T47D (cell line): Measurements from ENCODE around the gene PIGO.

ENCODE experiments used
- DNase-seq, 2 experiments: peaks; one replicate each; pipeline versions ENCODE4 v3.0.0 to v3.0.0-alpha.2; 2011 to 2012; ENCODE audit warnings: low read depth in 1 of 2, low spot score in 1 of 2
- JUND ChIP-seq: IDR thresholded peaks from 2 replicates; pipeline ENCODE4 v1.6.1; 2012; ENCODE audit warnings: low read depth
- in situ Hi-C: cut with HindIII; loops from 2 replicates; pipeline ENCODE4 v1.10.0; 2016; ENCODE audit warnings: low sequenced_read_pairs, low pct_unique_long_range_greater_than_20kb

The PIGO gene

DNA sequence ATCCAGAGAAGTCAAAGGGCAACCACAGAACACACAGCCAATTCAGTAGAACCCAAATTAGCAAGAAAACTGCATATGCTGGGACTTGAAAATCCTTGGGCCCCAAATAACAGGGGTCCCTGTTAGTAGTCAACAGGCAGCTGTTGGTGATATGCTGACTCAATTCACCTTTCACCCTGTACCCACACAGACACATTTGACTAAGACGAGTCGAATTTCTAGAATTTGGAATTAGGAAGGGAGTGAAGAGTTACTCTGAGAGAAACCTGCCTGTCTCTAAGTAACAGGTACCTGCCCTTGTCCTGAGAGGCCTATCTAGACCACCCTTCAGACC is 23.1 kb downstream of the PIGO start:
- in situ Hi-C loops = no loop called here
- no peak for TF ChIP-seq JUND
- DNase-seq = no peak

DNA sequence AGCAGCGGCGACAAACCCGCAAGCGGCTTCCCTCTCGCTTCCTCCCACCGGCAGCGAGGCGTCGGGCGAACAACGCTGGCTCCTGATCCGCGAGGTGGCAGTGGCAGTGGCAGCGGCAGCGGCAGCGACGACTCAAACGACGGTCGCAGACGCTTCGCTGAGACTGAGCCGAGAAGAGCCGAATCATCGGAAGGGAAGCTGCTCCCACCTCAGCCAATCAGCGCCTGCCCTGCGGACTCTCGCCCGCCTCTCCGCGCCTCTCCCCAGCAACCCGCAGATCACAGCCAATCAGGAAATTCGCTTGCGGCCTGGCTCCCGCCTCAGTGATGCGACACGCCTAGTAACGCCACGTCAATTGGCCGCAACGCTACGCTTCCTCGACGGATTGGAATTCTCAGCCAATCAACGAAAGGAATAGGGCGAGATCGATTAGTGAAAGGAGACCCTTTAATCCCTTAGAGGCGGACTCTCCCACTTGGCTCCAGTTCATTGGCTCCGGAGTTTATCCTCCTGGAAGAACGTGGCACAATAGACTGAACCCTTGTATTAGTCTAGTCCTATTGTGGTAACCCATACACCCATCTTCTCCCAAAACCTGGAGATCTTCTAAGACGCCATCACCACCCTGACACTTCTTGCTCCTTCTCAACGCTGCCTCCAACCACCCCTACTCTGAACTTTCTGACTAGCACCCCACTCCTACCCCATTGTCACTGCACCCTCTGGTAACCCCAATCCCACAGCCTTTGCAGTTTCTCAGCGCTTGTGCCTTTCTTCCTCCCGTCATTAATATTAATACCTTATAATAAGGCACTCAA is 23.7 kb downstream of the PIGO start, which contains the start of gene VCP:
Gene VCP, minus strand, starts transcription at position 165 of the 818 bp plus-strand sequence. CDS start 272 bp downstream, outside the sequence.
- TF ChIP-seq JUND = no peak
- in situ Hi-C loops = no loop called here
- DNase-seq = peak; percentile 97 to 99

DNA sequence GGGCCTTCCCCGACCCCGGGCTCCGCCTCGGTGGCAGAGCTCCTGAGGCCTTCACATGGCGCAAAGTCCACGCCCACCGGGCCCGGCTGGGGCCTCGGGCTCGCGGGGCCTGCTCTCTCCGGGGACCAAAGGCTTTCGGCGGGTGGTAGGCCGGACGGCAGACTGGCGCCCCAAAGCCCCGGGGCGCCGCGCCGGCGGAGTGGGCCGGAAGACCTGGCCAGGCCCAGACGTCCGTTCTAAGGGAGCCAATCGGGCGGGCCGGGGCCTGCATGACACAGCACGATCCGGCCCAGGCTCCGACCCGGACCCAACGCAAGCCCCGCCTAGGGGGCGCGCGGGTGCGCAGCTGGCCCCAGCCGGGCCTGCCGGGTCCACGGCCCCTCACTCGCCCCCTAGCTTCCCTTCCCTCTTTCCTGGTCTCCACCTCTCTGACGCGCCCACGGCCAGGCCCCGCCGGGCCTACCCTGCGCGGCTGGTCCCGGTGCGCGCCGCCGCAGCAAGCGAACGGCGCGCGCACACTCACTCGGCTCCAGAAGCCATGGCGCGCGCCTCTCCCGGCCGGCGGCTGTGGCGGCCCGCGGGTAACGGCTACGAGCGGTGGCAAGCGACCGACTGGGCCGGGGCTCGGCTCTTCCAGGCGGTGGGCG is 24.5 kb downstream of the PIGO start:
- peak; percentile 53 to 82 for DNase-seq
- in situ Hi-C loops = no loop called here
- TF ChIP-seq JUND = no peak

DNA sequence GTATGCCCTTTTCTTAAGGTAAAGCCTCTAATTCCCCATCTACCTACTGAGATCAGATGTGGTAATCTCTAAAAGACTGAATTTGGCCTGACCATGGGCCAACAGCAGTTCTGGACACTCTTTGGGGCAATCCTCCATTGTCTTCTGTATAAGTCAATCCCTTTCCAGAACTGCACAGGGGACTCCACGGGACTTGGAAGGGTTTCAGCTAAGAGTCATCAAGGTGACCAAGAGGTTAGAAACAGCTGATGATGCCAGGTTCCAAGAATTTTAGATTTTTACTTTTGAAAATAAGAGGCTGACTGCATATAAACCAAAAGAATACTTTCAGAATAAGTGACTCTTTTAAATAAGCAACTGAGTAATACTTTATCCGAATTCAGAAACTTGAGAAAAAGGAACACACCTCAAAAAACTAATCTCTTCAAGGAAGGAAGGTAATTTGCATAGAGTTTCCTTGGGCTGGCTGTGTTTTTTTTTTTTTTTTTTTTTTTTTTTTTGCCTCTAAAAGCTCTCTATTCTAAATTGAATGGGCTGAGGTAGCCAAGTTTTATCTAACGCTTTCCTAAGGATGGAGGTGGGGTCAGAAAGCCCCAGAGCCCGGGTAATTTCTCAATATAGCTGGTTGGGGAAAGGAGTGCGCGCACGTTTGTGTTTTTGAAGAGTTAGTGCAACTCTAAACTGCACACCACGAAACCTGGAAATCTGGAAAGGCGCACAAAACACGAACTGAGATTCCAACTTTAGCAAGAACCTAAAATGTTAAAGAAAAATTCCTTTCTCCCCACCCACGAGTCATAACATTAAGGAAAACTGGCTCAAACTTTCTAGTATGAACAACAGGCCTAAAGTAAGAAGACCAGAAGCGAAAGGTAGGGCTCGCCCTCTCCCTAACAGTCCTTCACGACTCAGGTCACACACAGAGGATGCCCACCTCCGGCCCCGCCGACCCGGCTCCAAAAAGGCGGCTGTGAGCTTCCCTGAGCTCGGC is 25.3 kb downstream of the PIGO start:
- DNase-seq = no peak
- in situ Hi-C loops = no loop called here
- TF ChIP-seq JUND = no peak

DNA sequence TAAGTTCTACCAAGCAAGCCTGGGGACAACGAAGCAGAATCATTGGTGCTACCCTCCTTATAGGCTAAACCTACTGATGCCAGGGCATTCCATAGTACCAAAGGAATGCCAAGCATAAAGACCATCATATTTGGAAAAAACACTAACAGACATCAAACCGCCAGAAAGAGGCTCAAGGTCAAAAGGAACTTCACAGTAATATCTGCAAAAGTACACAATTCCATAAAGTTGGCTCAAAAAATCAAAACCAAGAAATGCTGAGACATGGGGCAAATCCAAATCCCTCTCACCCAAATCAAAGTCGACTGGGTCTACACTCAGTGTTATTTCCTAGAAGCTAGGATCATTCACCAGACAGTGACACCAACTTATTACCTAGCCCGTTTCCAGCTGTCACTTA is 27.4 kb downstream of the PIGO start:
- in situ Hi-C loops = no loop called here
- no peak for TF ChIP-seq JUND
- DNase-seq = no peak

- in situ Hi-C loops = no loop called here
- DNase-seq = no peak
- no peak for TF ChIP-seq JUND
Measured at GRCh38 chr9:35067056-35067455, 29.3 kb downstream of the PIGO start.

DNA sequence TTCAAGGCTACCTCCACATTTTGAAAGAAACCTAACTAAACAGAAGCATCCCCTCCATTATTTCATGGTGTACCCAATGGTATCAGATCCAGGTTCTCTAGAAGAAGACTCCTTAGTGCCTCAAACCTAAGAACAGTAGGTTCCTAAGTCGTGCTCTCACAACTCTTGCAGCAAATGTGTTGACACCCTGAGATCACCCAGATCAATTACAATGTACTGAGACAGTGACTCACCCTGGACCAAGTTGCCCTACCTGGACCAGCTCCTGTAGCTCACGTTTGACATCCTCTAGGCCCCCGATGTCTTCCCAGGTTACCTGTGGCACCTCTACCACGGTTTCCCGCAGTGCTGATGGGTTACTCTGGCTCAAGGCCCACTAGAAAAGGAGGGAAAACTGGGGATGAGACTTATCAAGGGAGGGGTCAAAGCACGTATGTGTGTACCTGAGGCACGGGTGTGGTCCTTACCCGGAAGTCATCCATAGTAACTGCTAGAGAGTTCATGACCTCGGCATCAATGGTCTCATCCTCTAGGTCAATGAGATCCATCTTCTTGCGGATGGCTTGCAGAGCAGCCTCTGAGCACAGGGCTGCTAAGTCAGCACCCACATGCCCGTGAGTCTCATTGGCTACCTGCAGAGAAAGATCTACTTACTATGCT is 35.7 kb downstream of the PIGO start:
- in situ Hi-C loops = no loop called here
- no peak for DNase-seq

GRCh38 chr9:35059438-35059837 is 37.0 kb downstream of the PIGO start:
- in situ Hi-C loops = no loop called here
- TF ChIP-seq JUND = no peak
- DNase-seq = no peak

More for the DNA sequence above, 35.7 kb downstream of the PIGO start:
- no peak for TF ChIP-seq JUND

- in situ Hi-C loops = no loop called here
- TF ChIP-seq JUND = no peak
- DNase-seq = no peak
Measured at GRCh38 chr9:35057271-35057620, 39.1 kb downstream of the PIGO start.

- in situ Hi-C loops = no loop called here
- TF ChIP-seq JUND = no peak
Measured at GRCh38 chr9:35056571-35057270, 39.7 kb downstream of the PIGO start.

GRCh38 chr9:35054871-35055644 is 41.3 kb downstream of the PIGO start:
- no peak for DNase-seq
- in situ Hi-C loops = no loop called here
- TF ChIP-seq JUND = no peak

More at GRCh38 chr9:35056571-35057270, 39.7 kb downstream of the PIGO start:
- DNase-seq = no peak
